Nephron (organoid): ENCODE results near the gene RBM6.
"Not testable (repeated sequence)": the region's sequence is repeated elsewhere in the genome, so short reads cannot be mapped to it uniquely, and the experiment has no call there.

Experiments used
- H3K27ac Mint-ChIP-seq, 3 experiments: 2 replicates each; pipeline ENCODE4 v1.8.0; 2020; ENCODE audit warnings: mixed read lengths in 3 of 3, mild to moderate bottlenecking in 2 of 3, moderate library complexity in 1 of 3
- H3K27me3 Mint-ChIP-seq: 2 replicates; pipeline ENCODE4 v1.8.0; 2021; ENCODE audit warnings: low read depth, mild to moderate bottlenecking, moderate library complexity, mixed read lengths
- H3K36me3 Mint-ChIP-seq: 2 replicates; pipeline ENCODE4 v1.8.0; 2020; ENCODE audit warnings: low read depth, mixed read lengths
- H3K4me1 Mint-ChIP-seq: 2 replicates; pipeline ENCODE4 v1.8.0; 2020; ENCODE audit warnings: mixed read lengths
- H3K4me3 Mint-ChIP-seq, 3 experiments: 2 replicates each; pipeline ENCODE4 v1.8.0; 2020; ENCODE audit warnings: mild to moderate bottlenecking in 3 of 3, mixed read lengths in 3 of 3, moderate library complexity in 2 of 3
- H3K9me3 Mint-ChIP-seq: 2 replicates; pipeline ENCODE4 v1.8.0; 2020; ENCODE audit warnings: mixed read lengths
- TF ChIP-seq, protein P1 (sequence below), 3 experiments: fragments of 200-600 bp; sonication (generic); IDR thresholded peaks; one replicate each; pipeline ENCODE4 v1.5.0; 2021; ENCODE audit warnings: antibody characterized with exemption in 3 of 3; ENCODE audit not compliant: unreplicated experiment in 3 of 3

The RBM6 gene

DNA sequence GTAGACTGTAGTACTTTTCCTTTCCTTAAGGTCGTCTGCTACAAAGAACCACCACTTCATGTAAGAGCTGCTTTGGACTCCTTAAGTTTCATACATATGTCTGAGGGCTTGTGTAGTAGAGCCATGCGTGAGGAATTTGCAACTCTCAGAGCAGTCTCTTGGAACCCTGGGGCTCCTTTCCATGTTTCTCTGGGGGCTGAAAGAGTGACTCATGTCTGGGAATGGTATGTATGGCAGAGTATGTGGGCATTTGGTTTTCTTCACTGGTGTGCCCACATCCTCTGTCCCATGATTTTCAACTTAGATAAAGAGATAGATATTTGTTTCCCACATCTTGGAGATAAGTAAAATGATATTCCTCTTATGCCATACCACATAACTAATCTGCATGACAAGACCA is 128.2 kb downstream of the RBM6 start:
- Mint-ChIP-seq H3K4me3 (no peak overlapping the region), H3K9me3 (no peaks in the 10 kb centered on the region), H3K36me3 (peaks cover 68% of the 10 kb centered on the region), H3K27ac (no peak overlapping the region), H3K4me1 (no peaks in the 10 kb centered on the region), H3K27me3 (no peaks in the 10 kb centered on the region)
- TF ChIP-seq, protein P1, sequence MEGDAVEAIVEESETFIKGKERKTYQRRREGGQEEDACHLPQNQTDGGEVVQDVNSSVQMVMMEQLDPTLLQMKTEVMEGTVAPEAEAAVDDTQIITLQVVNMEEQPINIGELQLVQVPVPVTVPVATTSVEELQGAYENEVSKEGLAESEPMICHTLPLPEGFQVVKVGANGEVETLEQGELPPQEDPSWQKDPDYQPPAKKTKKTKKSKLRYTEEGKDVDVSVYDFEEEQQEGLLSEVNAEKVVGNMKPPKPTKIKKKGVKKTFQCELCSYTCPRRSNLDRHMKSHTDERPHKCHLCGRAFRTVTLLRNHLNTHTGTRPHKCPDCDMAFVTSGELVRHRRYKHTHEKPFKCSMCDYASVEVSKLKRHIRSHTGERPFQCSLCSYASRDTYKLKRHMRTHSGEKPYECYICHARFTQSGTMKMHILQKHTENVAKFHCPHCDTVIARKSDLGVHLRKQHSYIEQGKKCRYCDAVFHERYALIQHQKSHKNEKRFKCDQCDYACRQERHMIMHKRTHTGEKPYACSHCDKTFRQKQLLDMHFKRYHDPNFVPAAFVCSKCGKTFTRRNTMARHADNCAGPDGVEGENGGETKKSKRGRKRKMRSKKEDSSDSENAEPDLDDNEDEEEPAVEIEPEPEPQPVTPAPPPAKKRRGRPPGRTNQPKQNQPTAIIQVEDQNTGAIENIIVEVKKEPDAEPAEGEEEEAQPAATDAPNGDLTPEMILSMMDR (IDR thresholded peaks at IDR 0.05; ENCODE audit: unreplicated experiment in 3 of 3): no peak

- no peaks in the 10 kb centered on the region for H3K27me3 Mint-ChIP-seq
- H3K4me1 Mint-ChIP-seq: no peaks in the 10 kb centered on the region
- H3K9me3 Mint-ChIP-seq: peaks cover 3% of the 10 kb centered on the region
Measured at GRCh38 chr3:50078091-50078490, 138.1 kb downstream of the RBM6 start.

DNA sequence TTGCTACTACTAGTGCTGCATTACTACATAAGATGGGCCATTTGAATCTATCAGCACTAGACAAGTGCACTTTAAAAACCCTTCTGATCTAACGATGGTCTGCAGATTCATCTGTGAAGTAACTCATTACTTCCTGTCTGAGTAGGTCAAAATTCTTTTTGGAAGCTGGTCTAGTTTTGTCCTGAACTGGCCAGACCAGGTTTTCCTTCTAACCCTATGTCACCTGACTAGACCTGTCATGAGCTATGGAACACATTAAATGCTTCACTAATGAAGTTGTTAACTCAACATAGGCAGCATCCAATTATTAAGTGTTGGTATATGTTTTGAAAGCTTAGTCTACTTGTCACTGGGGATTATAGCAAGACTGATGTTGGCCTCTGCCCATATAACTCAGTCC is 138.7 kb downstream of the RBM6 start:
- Mint-ChIP-seq H3K9me3 (peaks cover 6% of the 10 kb centered on the region), H3K4me3 (no peak overlapping the region), H3K27ac (no peak overlapping the region), H3K27me3 (no peaks in the 10 kb centered on the region), H3K4me1 (no peaks in the 10 kb centered on the region), H3K36me3 (peaks cover 42% of the 10 kb centered on the region)
- TF ChIP-seq, protein P1 (IDR thresholded peaks at IDR 0.05; ENCODE audit: unreplicated experiment in 3 of 3): no peak

More at GRCh38 chr3:50078091-50078490, 138.1 kb downstream of the RBM6 start:
- Mint-ChIP-seq H3K4me3 (no peak overlapping the region), H3K36me3 (peaks cover 44% of the 10 kb centered on the region), H3K27ac (no peak overlapping the region)
- TF ChIP-seq, protein P1 (IDR thresholded peaks at IDR 0.05; ENCODE audit: unreplicated experiment in 3 of 3): no peak

DNA sequence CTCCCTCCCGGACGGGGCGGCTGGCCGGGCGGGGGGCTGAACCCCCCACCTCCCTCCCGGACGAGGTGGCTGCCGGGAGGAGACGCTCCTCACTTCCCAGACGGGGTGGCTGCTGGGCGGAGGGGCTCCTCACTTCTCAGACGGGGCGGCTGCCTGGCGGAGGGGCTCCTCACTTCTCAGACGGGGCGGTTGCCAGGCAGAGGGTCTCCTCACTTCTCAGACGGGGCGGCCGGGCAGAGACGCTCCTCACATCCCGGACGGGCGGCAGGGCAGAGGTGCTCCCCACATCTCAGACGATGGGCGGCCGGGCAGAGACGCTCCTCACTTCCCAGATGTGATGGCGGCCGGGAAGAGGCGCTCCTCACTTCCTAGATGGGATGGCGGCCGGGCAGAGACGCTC is 145.0 kb downstream of the RBM6 start:
- not testable (repeated sequence) for H3K27me3 Mint-ChIP-seq, H3K4me3 Mint-ChIP-seq, H3K4me1 Mint-ChIP-seq, H3K36me3 Mint-ChIP-seq, H3K27ac Mint-ChIP-seq
- H3K9me3 Mint-ChIP-seq: peaks cover 13% of the 10 kb centered on the region

DNA sequence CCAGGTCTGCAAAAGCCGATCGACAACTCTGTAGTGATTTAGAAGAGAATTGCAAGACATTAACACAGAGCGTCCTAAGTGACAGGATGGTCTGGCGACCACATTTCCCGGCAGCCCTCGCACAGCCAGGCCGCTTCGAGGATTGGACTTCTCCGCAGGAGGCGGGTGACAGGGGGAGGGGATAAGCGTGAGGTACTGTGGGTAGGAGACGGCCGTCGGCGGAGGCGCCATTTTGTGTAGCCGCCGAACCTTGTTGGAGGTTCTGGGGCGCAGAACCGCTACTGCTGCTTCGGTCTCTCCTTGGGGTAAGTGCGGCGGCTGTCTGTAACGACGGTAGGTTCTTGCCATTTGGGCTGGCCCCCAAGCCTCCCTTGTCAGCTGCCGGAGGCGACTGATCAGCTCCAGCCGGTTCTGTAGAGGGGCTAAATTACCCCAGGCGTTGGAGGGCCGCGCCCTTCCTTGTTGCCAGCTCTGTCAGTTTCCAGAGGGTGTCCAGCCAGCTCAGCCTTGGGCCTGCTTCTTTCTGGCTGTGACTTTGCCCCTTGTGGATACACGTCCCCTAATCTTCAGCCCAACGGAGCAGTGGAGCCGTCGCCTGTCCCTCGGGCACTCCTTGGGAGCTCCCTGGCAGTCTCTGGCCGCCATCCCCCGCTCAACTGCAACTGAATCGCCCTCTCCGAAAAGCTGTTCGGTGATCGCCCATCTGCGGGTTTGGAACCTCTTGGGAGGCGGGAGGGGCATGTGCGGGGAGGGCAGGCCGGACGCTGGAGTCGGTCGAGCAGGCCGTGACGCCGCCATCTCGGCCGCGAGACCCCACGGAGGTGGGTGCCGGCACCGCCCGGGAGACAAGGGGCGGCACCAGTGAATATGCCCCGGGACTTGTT is 149.0 kb downstream of the RBM6 start, which contains the start of gene RBM5:
RBM5 (plus strand) TSS at position 195 of the 884 bp plus-strand sequence. CDS start 1,516 bp downstream, outside the sequence.
- H3K4me1 Mint-ChIP-seq: peaks cover 16% of the 10 kb centered on the region
- TF ChIP-seq, protein P1 (IDR thresholded peaks at IDR 0.05; ENCODE audit: unreplicated experiment in 3 of 3): no peak
- peaks cover 35% of the 10 kb centered on the region for H3K36me3 Mint-ChIP-seq
- no peaks in the 10 kb centered on the region for H3K27me3 Mint-ChIP-seq
- H3K4me3 Mint-ChIP-seq: peak within 1 kb of the TSS; percentile 98 to 99 (median 99)
- H3K9me3 Mint-ChIP-seq: peaks cover 7% of the 10 kb centered on the region
- H3K27ac Mint-ChIP-seq: peak within 1 kb of the TSS; percentile 93 to 99 (median 97)

GRCh38 chr3:50089609-50089945 is 149.6 kb downstream of the RBM6 start:
- Mint-ChIP-seq H3K27me3 (no peaks in the 10 kb centered on the region), H3K9me3 (peaks cover 7% of the 10 kb centered on the region), H3K4me3 (peak overlapping the region; percentile 98 to 99 (median 99)), H3K36me3 (peaks cover 38% of the 10 kb centered on the region), H3K27ac (peak overlapping the region; percentile 93 to 99 (median 97)), H3K4me1 (peaks cover 16% of the 10 kb centered on the region)
- TF ChIP-seq, protein P1 (IDR thresholded peaks at IDR 0.05; ENCODE audit: unreplicated experiment in 3 of 3): no peak
